Liver (tissue), 9 donors: Measurements from ENCODE around the gene SNAPC4. TPM values are rescaled to one million over a fixed set of nuclear protein-coding genes. Genes with fewer than 3 reads are reported as not detected.

Experiments
- DNase-seq: peaks from one replicate; pipeline ENCODE4 v3.0.0-alpha.2; 2017; ENCODE audit warnings: low spot score
- H3K27ac ChIP-seq, 2 donors: one replicate each; pipeline ENCODE4 v1.7.0; 2013; ENCODE audit warnings: inconsistent platforms in 2 of 2, low read length in 2 of 2, control low read depth in 1 of 2, low read depth in 1 of 2, mild to moderate bottlenecking in 1 of 2
- H3K27me3 ChIP-seq, 4 donors: one replicate each; pipeline versions ENCODE4 v1.6.1 to v1.7.0; 2013; ENCODE audit warnings: low read length in 3 of 4, inconsistent platforms in 1 of 4, mild to moderate bottlenecking in 1 of 4, moderate library complexity in 1 of 4; ENCODE audit not compliant: control insufficient read depth in 4 of 4, insufficient read depth in 4 of 4
- H3K36me3 ChIP-seq, 4 donors: one replicate each; pipeline versions ENCODE4 v1.6.1 to v1.7.0; 2013; ENCODE audit warnings: low read length in 3 of 4, mild to moderate bottlenecking in 3 of 4, low read depth in 1 of 4, moderate library complexity in 1 of 4; ENCODE audit not compliant: control insufficient read depth in 4 of 4, insufficient read depth in 3 of 4
- H3K4me1 ChIP-seq, 4 donors: one replicate each; pipeline versions ENCODE4 v1.6.1 to v1.7.0; 2013; ENCODE audit warnings: low read length in 3 of 4, mild to moderate bottlenecking in 3 of 4, moderate library complexity in 1 of 4; ENCODE audit not compliant: control insufficient read depth in 4 of 4, insufficient read depth in 4 of 4
- H3K4me3 ChIP-seq, 3 donors: one replicate each; pipeline versions ENCODE4 v1.6.1 to v1.7.0; 2013; ENCODE audit warnings: low read length in 3 of 3, control low read depth in 1 of 3, low read depth in 1 of 3, mild to moderate bottlenecking in 1 of 3
- H3K9ac ChIP-seq, 2 donors: one replicate each; pipeline ENCODE4 v1.7.0; 2013; ENCODE audit warnings: low read length in 2 of 2, mild to moderate bottlenecking in 2 of 2, moderate library complexity in 2 of 2, control low read depth in 1 of 2, low read depth in 1 of 2
- H3K9me3 ChIP-seq, 4 donors: one replicate each; pipeline versions ENCODE4 v1.6.1 to v1.7.0; 2013; ENCODE audit warnings: low read length in 3 of 4; ENCODE audit not compliant: control insufficient read depth in 4 of 4
- FOXA2 ChIP-seq: IDR thresholded peaks from 2 replicates; pipeline ENCODE4 v1.6.1; 2016; ENCODE audit warnings: antibody characterized with exemption
- HNF4A ChIP-seq, 2 donors: conservative IDR thresholded peaks; 2 replicates each; pipeline ENCODE4 v1.6.1; 2016; ENCODE audit warnings: antibody characterized with exemption in 2 of 2, mild to moderate bottlenecking in 2 of 2
- HNF4G ChIP-seq: IDR thresholded peaks from 2 replicates; pipeline ENCODE4 v1.6.1; 2016; ENCODE audit warnings: antibody characterized with exemption
- JUND ChIP-seq, 2 donors: IDR thresholded peaks; 2 replicates each; pipeline ENCODE4 v1.6.1; 2016; ENCODE audit warnings: antibody characterized with exemption in 2 of 2
- NR2F2 ChIP-seq: IDR thresholded peaks from 2 replicates; pipeline ENCODE4 v1.6.1; 2016; ENCODE audit warnings: antibody characterized with exemption
- RAD21 ChIP-seq, 2 donors: IDR thresholded peaks; 2 replicates each; pipeline ENCODE4 v1.6.1; 2016; ENCODE audit warnings: antibody characterized with exemption in 2 of 2, mild to moderate bottlenecking in 2 of 2
- RXRA ChIP-seq, 2 donors: IDR thresholded peaks; 2 replicates each; pipeline ENCODE4 v1.6.1; 2017 to 2018; ENCODE audit warnings: antibody characterized with exemption in 2 of 2, mild to moderate bottlenecking in 1 of 2
- SP1 ChIP-seq: IDR thresholded peaks from 2 replicates; pipeline ENCODE4 v1.6.1; 2018; ENCODE audit warnings: antibody characterized with exemption, mild to moderate bottlenecking
- TAF1 ChIP-seq: conservative IDR thresholded peaks from 2 replicates; pipeline ENCODE4 v1.6.1; 2016; ENCODE audit warnings: antibody characterized with exemption, mild to moderate bottlenecking
- YY1 ChIP-seq: IDR thresholded peaks from 2 replicates; pipeline ENCODE4 v1.6.1; 2016; ENCODE audit warnings: antibody characterized with exemption, mild to moderate bottlenecking
- WGBS: extraction: QIAGEN DNeasy Blood & Tissue Kit; methylation state at CpG from one replicate; pipeline ENCODE4 v1.1.7; 2013; 5-methylcytosine and 5-hydroxymethylcytosine counted together
- polyA plus RNA-seq, 2 donors: library from polyadenylated mRNA; stranded (reverse) in 1 of 2; unstranded in 1 of 2; fragments of 200-250 nt in 1 of 2; fragments of >200 nt in 1 of 2; fragmentation: Nextera tagmentation in 1 of 2; extraction: Ambion mirVana in 1 of 2; gene quantifications; one replicate each; pipeline versions ENCODE4 v1.2.1 to v1.2.3, GENCODE V29; 2013 to 2015
- total RNA-seq, 2 donors: library from RNA; depleted of rRNA; stranded (reverse); fragments of >200 nt; gene quantifications; one replicate each; pipeline ENCODE4 v1.2.3, GENCODE V29; 2014
- TF ChIP-seq, protein P1 (sequence below): IDR thresholded peaks from 2 replicates; pipeline ENCODE4 v1.6.1; 2016; ENCODE audit warnings: antibody characterized with exemption
- TF ChIP-seq, protein P2 (sequence below): IDR thresholded peaks from 2 replicates; pipeline ENCODE4 v1.6.1; 2016; ENCODE audit warnings: antibody characterized with exemption, mild to moderate bottlenecking
- TF ChIP-seq, protein P3 (sequence below): IDR thresholded peaks from 2 replicates; pipeline ENCODE4 v1.6.1; 2016; ENCODE audit warnings: antibody characterized with exemption
- TF ChIP-seq, protein P4 (sequence below): IDR thresholded peaks from 2 replicates; pipeline ENCODE4 v1.6.1; 2016; ENCODE audit warnings: antibody characterized with exemption
- donor health status: healthy.
- donor health status: healthy.
- donor health status: healthy.
- donor health status: healthy.
- donor health status: healthy.

The SNAPC4 gene
- total and polyA plus RNA-seq, 4 donors: 0.75 to 4.2 (median 3.1) TPM

DNA sequence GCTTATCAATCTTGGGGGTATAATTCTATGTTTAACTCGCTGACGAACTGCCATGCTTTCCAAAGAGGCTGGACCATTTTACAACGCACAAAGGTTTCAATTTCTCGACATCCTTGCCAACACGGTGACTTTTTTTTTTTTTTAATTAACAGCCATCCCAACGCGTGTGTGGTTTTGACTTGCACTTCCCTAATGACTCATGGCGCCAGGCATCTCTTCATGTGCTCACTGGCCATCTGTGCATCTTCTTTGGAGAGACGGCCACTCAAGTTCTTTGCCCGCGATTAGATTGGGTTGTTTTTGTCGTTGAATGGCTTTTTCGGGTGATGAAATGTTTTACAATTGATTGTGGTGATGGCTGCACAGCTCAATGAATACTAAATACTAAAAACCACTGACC lies 14.0 kb downstream of the SNAPC4 start:
- no peaks in the 10 kb centered on the region for H3K9me3 ChIP-seq
- H3K36me3 ChIP-seq: peaks cover 10 to 70% (median 27%) of the 10 kb centered on the region in 4 donors
- 86% methylated on average over 13 of the region's 13 CpGs for WGBS
- no peak overlapping the region for H3K4me3 ChIP-seq
- H3K4me1 ChIP-seq: peaks cover 0 to 8% (median 1%) of the 10 kb centered on the region in 4 donors
- H3K27me3 ChIP-seq: no peaks in the 10 kb centered on the region
- no peak for DNase-seq
- H3K27ac ChIP-seq: no peak overlapping the region
- TF ChIP-seq SP1: no peak
- no peak for TF ChIP-seq YY1
- TF ChIP-seq NR2F2: no peak
- no peak for TF ChIP-seq HNF4A (conservative IDR thresholded peaks at IDR 0.05)
- H3K9ac ChIP-seq: no peak overlapping the region

DNA sequence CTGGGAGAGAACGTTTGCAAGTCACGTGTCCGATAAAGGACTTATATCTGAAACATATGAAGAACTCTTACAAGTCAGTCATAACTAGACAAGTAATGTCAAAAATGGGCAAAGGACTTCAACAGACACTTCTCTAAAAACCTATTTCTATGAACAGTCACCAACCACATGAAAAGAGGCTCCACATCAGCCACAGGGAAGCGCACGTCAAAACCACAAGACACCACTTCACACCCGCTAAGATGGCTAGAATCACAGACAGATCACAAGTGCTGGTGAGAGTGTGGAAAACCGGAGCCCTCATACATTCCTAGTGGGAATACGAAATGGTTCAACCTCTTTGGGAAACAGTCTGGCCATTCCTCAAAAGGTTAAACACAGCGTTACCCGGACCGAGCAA lies 15.0 kb downstream of the SNAPC4 start:
- H3K27ac ChIP-seq: no peak overlapping the region
- TF ChIP-seq, protein P1, sequence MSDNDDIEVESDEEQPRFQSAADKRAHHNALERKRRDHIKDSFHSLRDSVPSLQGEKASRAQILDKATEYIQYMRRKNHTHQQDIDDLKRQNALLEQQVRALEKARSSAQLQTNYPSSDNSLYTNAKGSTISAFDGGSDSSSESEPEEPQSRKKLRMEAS: no peak
- no peak for TF ChIP-seq HNF4A (conservative IDR thresholded peaks at IDR 0.05)
- peaks cover 10 to 77% (median 29%) of the 10 kb centered on the region in 4 donors for H3K36me3 ChIP-seq
- peaks cover 0 to 8% (median 1%) of the 10 kb centered on the region in 4 donors for H3K4me1 ChIP-seq
- H3K9me3 ChIP-seq: no peaks in the 10 kb centered on the region
- DNase-seq: no peak
- WGBS: 89% methylated on average over 11 of the region's 11 CpGs
- no peak overlapping the region for H3K4me3 ChIP-seq
- no peaks in the 10 kb centered on the region for H3K27me3 ChIP-seq
- no peak overlapping the region for H3K9ac ChIP-seq

DNA sequence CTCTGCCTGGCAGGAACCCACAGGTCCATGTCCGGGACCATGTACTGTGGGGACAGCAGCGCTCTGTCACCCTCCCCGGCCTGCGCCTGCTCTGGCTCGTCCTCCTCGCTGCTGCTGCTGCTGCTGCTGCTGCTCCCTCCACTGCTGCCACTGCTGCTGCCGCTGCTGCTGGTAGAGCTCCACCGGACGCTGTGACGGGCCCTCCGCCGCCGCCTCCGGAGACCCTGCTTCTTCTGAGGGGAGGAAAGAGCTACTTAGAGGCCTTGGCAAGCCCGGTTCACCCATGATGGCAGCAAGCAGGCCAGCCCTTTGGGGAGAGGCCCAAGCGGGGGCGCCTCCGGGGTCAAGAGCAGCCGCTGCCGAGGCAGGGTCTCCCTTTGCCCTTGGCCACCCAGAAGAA lies 16.5 kb downstream of the SNAPC4 start:
- H3K4me1 ChIP-seq: peaks cover 0 to 11% (median 3%) of the 10 kb centered on the region in 4 donors
- H3K9me3 ChIP-seq: no peaks in the 10 kb centered on the region
- no peak for DNase-seq
- TF ChIP-seq, protein P2, sequence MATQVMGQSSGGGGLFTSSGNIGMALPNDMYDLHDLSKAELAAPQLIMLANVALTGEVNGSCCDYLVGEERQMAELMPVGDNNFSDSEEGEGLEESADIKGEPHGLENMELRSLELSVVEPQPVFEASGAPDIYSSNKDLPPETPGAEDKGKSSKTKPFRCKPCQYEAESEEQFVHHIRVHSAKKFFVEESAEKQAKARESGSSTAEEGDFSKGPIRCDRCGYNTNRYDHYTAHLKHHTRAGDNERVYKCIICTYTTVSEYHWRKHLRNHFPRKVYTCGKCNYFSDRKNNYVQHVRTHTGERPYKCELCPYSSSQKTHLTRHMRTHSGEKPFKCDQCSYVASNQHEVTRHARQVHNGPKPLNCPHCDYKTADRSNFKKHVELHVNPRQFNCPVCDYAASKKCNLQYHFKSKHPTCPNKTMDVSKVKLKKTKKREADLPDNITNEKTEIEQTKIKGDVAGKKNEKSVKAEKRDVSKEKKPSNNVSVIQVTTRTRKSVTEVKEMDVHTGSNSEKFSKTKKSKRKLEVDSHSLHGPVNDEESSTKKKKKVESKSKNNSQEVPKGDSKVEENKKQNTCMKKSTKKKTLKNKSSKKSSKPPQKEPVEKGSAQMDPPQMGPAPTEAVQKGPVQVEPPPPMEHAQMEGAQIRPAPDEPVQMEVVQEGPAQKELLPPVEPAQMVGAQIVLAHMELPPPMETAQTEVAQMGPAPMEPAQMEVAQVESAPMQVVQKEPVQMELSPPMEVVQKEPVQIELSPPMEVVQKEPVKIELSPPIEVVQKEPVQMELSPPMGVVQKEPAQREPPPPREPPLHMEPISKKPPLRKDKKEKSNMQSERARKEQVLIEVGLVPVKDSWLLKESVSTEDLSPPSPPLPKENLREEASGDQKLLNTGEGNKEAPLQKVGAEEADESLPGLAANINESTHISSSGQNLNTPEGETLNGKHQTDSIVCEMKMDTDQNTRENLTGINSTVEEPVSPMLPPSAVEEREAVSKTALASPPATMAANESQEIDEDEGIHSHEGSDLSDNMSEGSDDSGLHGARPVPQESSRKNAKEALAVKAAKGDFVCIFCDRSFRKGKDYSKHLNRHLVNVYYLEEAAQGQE: no peak
- TF ChIP-seq RAD21 (IDR thresholded peaks at IDR 0.05) (no peak), RXRA (IDR thresholded peaks at IDR 0.05) (no peak), HNF4G (no peak), JUND (IDR thresholded peaks at IDR 0.05) (no peak), FOXA2 (no peak), NR2F2 (no peak), HNF4A (conservative IDR thresholded peaks at IDR 0.05) (no peak), TAF1 (no peak)
- TF ChIP-seq, protein P3, sequence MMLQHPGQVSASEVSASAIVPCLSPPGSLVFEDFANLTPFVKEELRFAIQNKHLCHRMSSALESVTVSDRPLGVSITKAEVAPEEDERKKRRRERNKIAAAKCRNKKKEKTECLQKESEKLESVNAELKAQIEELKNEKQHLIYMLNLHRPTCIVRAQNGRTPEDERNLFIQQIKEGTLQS: no peak
- TF ChIP-seq, protein P4, sequence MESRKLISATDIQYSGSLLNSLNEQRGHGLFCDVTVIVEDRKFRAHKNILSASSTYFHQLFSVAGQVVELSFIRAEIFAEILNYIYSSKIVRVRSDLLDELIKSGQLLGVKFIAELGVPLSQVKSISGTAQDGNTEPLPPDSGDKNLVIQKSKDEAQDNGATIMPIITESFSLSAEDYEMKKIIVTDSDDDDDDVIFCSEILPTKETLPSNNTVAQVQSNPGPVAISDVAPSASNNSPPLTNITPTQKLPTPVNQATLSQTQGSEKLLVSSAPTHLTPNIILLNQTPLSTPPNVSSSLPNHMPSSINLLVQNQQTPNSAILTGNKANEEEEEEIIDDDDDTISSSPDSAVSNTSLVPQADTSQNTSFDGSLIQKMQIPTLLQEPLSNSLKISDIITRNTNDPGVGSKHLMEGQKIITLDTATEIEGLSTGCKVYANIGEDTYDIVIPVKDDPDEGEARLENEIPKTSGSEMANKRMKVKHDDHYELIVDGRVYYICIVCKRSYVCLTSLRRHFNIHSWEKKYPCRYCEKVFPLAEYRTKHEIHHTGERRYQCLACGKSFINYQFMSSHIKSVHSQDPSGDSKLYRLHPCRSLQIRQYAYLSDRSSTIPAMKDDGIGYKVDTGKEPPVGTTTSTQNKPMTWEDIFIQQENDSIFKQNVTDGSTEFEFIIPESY: no peak
- H3K27ac ChIP-seq: no peak overlapping the region
- H3K36me3 ChIP-seq: peaks cover 6 to 72% (median 25%) of the 10 kb centered on the region in 4 donors
- 97% methylated on average over 20 of the region's 20 CpGs for WGBS
- no peak overlapping the region for H3K9ac ChIP-seq
- no peaks in the 10 kb centered on the region for H3K27me3 ChIP-seq
- no peak overlapping the region for H3K4me3 ChIP-seq
